Tibial artery (tissue), 4 donors: ENCODE measurements around the gene CACNA2D2.

Source experiments
- DNase-seq, 2 donors: peaks; one replicate each; pipeline ENCODE4 v3.0.0-alpha.2; 2019
- H3K27ac ChIP-seq, 2 donors: fragments of 200-600 bp; sonication (generic) in 1 of 2; 1 replicate in 1 of 2; 2 replicates in 1 of 2; pipeline ENCODE4 v1.5.1; 2018 to 2019; ENCODE audit warnings: mild to moderate bottlenecking in 1 of 2
- H3K27me3 ChIP-seq, 2 donors: fragments of 200-600 bp; sonication (generic) in 1 of 2; one replicate each; pipeline versions ENCODE4 v1.5.1 to v1.6.0; 2016 to 2019
- H3K36me3 ChIP-seq, 3 donors: fragments of 200-600 bp; sonication (generic) in 2 of 3; one replicate each; pipeline ENCODE4 v1.5.1; 2016 to 2019; ENCODE audit warnings: mild to moderate bottlenecking in 2 of 3
- H3K4me1 ChIP-seq, 4 donors: fragments of 200-600 bp; sonication (generic) in 2 of 4; 1 replicate in 3 of 4; 2 replicates in 1 of 4; pipeline ENCODE4 v1.5.1; 2016 to 2019
- H3K4me3 ChIP-seq, 2 donors: fragments of 200-600 bp; sonication (generic) in 1 of 2; 1 replicate in 1 of 2; 2 replicates in 1 of 2; pipeline ENCODE4 v1.5.1; 2018 to 2019; ENCODE audit warnings: mild to moderate bottlenecking in 2 of 2
- H3K9me3 ChIP-seq, 3 donors: fragments of 200-600 bp; sonication (generic) in 1 of 3; one replicate each; pipeline ENCODE4 v1.5.1; 2016 to 2019
- intact Hi-C: fragments of 100-400 bp; cut with DNase I; formaldehyde crosslinking; loops from one replicate; pipeline ENCODE4 v1.15.0; 2023; ENCODE audit warnings: low total_unique reads
- TF ChIP-seq, protein P1 (sequence below), 2 experiments: fragments of 200-600 bp in 1 of 2; fragments of 450-650 bp in 1 of 2; IDR thresholded peaks; one replicate each; pipeline ENCODE4 v1.5.1; 2017 to 2019; ENCODE audit warnings: antibody characterized with exemption in 2 of 2, mild to moderate bottlenecking in 1 of 2, moderate library complexity in 1 of 2

CACNA2D2 gene

GRCh38 chr3:50503504-50504342 is at the start of gene CACNA2D2:
TSS of gene CACNA2D2 (minus strand) at chr3:50503634. CDS start at chr3:50503423, 211 bp downstream.
- DNase-seq, result peak; percentile 28 to 79
- Histone ChIP-seq H3K9me3 (no peaks in the 10 kb centered on the region), H3K27me3 (peaks cover 0 to 21% of the 10 kb centered on the region in 2 donors), H3K27ac (peak within 1 kb of the TSS; percentile 41 to 45), H3K4me1 (peaks cover 0 to 18% (median 10%) of the 10 kb centered on the region in 4 donors), H3K4me3 (peak within 1 kb of the TSS; percentile 53 to 60), H3K36me3 (no peaks in the 10 kb centered on the region)
- TF ChIP-seq, protein P1, sequence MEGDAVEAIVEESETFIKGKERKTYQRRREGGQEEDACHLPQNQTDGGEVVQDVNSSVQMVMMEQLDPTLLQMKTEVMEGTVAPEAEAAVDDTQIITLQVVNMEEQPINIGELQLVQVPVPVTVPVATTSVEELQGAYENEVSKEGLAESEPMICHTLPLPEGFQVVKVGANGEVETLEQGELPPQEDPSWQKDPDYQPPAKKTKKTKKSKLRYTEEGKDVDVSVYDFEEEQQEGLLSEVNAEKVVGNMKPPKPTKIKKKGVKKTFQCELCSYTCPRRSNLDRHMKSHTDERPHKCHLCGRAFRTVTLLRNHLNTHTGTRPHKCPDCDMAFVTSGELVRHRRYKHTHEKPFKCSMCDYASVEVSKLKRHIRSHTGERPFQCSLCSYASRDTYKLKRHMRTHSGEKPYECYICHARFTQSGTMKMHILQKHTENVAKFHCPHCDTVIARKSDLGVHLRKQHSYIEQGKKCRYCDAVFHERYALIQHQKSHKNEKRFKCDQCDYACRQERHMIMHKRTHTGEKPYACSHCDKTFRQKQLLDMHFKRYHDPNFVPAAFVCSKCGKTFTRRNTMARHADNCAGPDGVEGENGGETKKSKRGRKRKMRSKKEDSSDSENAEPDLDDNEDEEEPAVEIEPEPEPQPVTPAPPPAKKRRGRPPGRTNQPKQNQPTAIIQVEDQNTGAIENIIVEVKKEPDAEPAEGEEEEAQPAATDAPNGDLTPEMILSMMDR (IDR thresholded peaks at IDR 0.05), result no peak
- intact Hi-C loops, result no loop called here

- TF ChIP-seq, protein P1 (IDR thresholded peaks at IDR 0.05), result no peak
- H3K36me3 ChIP-seq, result no peaks in the 10 kb centered on the region
- intact Hi-C loops, result no loop called here
Measured at GRCh38 chr3:50552598-50552997, 49.2 kb upstream of the CACNA2D2 start.

DNA sequence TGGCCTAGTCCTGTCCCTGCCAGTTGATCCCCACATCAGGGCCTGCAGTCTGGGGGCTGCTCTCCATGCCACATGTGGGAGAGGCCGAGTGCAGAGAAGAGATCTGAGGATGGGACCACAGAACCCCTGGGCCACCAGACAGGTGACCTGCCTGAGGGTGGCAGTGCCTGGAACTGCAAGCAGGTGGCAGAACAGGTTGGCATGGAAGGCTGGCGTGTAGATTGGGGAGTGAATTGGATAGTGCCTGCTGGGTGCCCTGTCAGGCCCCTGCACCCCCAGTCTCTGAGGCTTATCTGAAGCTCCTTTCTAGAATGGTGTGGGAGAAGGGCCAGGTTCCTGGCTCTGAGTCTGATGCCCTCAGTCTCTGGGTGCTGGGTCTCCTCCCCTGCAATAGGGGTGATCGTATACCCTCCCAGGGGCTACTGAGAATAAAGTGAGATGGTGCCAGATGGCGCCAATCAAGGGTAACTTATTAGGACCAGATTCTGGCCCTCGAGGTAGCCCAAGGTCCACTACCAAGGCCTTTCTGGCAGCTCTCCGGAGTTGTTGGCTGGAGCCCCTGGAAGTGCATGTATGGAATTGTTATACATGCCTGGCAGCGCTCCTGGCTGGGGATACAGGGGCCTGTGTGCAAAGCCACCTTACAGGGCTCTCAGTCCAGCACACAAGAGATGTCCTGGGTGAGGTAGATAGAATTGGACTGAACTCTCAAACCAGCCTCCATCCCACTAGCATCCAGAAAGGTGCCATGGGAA is 48.4 kb upstream of the CACNA2D2 start:
- no peak overlapping the region for H3K27ac ChIP-seq
- intact Hi-C loops, result no loop called here
- no peak for DNase-seq
- no peaks in the 10 kb centered on the region for H3K4me1 ChIP-seq
- H3K27me3 ChIP-seq, result peaks cover 0 to 10% of the 10 kb centered on the region in 2 donors
- no peak overlapping the region for H3K4me3 ChIP-seq
- TF ChIP-seq, protein P1 (IDR thresholded peaks at IDR 0.05), result no peak
- no peaks in the 10 kb centered on the region for H3K36me3 ChIP-seq
- H3K9me3 ChIP-seq, result no peaks in the 10 kb centered on the region

More at GRCh38 chr3:50552598-50552997, 49.2 kb upstream of the CACNA2D2 start:
- DNase-seq, result no peak
- Histone ChIP-seq H3K27me3 (peaks cover 0 to 16% of the 10 kb centered on the region in 2 donors), H3K4me1 (no peaks in the 10 kb centered on the region), H3K9me3 (no peaks in the 10 kb centered on the region), H3K27ac (no peak overlapping the region), H3K4me3 (no peak overlapping the region)

- Histone ChIP-seq H3K27ac (no peak overlapping the region), H3K27me3 (peaks cover 0 to 7% of the 10 kb centered on the region in 2 donors), H3K4me3 (no peak overlapping the region), H3K4me1 (no peaks in the 10 kb centered on the region), H3K9me3 (no peaks in the 10 kb centered on the region), H3K36me3 (no peaks in the 10 kb centered on the region)
- TF ChIP-seq, protein P1 (IDR thresholded peaks at IDR 0.05), result no peak
- DNase-seq, result no peak
- intact Hi-C loops, result no loop called here
Measured at GRCh38 chr3:50551054-50551659, 47.7 kb upstream of the CACNA2D2 start.

DNA sequence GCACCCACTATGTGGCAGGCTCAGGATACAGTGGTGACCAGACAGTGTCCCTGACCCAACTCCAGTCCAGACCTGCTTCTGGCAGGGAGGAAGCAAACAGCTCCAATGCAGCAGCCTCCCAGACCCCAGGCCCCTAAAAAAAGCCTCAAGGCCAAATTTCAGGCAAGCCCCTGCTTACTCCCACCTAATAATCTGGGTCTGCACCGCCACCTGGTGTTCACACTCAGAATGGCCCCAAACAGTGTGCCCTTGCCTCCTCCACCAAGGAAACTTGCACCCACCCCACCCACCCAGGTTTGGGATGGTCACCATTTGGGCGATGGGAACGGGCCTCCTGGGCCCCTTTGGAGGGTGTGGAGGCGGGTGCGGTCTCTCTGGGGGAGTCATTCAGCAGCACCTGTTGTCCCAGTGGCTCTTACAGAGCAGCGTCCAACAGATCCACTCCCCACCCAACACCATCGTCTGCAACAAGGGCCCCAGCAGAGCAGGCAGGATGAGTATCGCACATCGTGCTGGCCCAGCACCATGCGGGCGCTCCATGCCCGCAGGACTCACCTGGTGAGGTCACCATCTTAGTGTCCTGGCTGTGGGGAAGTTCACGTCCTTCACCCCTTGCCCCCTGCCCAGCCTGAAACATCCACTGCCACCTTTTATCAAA is 46.8 kb upstream of the CACNA2D2 start:
- Histone ChIP-seq H3K4me3 (no peak overlapping the region), H3K27ac (no peak overlapping the region), H3K27me3 (peaks cover 0 to under 1% of the 10 kb centered on the region in 2 donors), H3K9me3 (no peaks in the 10 kb centered on the region), H3K36me3 (no peaks in the 10 kb centered on the region), H3K4me1 (no peaks in the 10 kb centered on the region)
- intact Hi-C loops, result no loop called here
- TF ChIP-seq, protein P1 (IDR thresholded peaks at IDR 0.05), result peak; percentile 61 to 69
- DNase-seq, result peak in 1 of 2 donors; percentile 43
